GM12801 (cell line): ENCODE measurements around the gene RASGEF1C.

Experiments
- TF ChIP-seq, protein P1 (sequence below): IDR thresholded peaks from one replicate; pipeline ENCODE4 v1.5.1; 2011; ENCODE audit warnings: control low read depth; ENCODE audit not compliant: insufficient read length; ENCODE audit errors: extremely low read depth

The RASGEF1C gene

DNA sequence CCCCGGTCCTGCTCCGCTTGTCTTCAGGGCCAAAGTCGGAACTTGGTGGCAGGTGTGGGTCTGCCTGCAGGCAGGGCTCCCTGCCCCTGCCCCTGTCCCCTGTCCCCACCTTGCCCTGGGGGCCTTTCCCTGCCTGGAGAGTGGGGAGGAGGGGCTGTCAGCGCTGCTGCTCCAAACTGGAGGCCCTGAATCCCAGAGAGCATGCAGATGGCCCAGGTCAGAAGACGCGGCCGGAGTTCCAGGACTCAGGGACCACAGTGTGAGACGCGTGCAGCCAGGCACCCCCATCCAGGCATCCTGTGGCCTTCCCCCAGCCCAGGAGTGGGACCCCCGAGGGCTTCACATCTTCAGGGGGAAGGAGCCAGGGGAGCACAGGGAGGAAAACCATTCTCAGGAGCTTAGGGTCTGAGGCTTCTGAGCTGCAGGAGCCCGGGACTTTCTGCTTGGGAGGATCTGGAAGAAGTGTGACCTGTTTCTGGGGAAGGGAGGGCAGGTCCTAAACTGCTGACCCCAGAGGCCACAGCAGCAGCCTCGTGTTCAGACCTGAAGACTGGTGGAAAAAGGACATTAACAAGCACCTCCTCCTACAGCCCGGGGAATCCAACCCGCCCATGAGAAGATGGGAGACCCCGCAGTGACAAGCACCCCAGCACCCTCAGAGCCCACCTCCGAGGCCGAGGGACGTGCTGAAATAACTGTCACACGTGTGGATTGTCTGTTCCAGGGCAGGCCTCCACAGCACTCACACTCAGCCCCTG is 38.0 kb downstream of the RASGEF1C start:
- TF ChIP-seq, protein P1, sequence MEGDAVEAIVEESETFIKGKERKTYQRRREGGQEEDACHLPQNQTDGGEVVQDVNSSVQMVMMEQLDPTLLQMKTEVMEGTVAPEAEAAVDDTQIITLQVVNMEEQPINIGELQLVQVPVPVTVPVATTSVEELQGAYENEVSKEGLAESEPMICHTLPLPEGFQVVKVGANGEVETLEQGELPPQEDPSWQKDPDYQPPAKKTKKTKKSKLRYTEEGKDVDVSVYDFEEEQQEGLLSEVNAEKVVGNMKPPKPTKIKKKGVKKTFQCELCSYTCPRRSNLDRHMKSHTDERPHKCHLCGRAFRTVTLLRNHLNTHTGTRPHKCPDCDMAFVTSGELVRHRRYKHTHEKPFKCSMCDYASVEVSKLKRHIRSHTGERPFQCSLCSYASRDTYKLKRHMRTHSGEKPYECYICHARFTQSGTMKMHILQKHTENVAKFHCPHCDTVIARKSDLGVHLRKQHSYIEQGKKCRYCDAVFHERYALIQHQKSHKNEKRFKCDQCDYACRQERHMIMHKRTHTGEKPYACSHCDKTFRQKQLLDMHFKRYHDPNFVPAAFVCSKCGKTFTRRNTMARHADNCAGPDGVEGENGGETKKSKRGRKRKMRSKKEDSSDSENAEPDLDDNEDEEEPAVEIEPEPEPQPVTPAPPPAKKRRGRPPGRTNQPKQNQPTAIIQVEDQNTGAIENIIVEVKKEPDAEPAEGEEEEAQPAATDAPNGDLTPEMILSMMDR: no peak

DNA sequence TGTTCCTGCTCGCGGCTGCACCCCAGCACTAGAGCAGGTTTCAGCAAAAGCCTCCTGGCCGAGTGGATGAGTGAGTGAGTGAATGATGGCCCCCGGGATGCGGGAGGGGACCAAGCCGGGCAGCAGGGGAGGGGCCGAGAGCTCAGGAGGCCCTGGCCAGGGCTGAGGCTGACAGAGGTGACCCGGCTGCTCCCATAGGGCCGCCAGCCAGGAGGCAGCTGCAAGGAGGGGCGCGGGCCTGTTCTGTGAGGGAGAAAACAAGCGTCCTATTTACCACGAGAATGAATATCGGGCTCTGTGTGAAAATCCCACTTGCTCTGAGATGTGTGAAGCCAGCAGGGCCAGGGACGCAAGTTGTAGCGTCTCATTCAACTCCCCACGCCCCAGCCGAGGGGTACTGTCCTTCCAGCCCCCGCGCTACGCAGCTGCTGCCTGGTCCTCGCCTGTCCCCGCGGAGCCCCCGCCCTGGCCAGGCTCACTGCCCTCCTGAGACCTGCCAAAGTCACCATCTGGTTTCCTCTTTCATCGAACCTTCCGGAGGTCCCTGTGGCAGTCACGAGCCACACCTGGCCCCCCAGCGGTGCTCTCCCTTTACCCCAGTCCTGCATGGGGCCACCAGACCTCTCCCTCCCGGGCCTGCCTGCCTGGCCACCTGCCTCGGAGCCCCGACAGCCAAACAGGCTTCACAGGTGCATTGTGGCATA is 38.8 kb downstream of the RASGEF1C start:
- TF ChIP-seq, protein P1: no peak

DNA sequence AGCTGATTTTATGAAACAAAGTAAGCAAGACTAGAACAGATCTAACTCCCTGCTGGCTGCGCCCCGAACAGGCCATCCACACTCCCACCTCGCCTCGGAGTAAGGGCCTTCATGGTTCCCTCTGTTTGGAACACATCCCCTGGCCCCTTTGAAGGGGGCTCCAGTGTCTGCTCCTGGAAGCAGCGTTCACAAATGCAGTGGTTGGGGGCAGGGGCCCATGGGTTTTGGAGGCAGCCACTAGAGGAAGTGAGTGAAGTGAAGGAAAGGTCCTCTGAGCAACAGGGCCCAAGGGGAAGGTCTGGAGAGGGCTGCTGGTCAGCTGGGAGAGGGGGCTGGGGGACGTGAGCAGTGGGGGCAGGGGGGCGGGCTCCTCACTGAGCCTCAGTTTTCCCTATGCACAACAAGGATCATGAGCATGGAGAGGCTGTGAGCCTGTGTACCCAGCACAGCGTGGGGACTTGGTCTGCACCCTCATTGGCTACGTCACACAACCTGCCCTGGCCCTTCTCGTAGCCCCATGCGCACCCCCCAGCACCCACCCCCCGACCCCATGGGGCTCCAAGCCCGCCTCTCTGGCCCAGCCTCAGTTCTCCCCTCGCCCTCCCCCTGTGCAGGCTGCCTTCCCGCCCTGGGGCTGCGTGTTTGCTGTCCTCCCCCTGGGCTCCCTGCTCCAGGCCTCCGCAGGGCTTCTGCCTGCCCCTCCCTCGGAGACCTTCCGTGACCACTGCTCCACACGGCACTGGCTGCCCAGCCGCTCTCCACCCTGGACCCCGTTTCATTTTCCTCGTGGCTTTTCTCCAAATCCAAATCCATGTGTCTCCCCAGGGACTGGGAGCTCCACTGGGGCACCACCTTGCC is 39.5 kb downstream of the RASGEF1C start:
- TF ChIP-seq, protein P1: no peak

DNA sequence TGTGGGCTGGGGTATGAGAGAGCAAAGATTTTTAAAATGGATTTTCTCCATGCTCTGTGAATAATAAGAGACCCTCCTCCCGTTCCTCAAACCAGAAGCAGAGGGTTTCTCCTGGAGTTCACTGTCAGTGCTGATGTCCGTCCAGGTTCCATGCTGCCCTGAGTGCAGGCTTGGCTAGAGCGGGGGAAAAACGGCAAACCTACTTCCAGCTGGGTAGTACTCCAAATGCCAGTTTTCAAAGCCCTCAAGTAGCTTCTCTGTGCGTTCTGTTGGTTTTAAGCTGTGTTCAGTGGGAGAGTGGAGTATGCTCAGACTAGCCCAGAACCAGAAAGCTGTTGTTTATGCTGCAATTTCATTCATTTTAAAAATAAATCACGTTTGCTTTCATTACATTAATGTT is 40.3 kb downstream of the RASGEF1C start:
- TF ChIP-seq, protein P1: no peak

DNA sequence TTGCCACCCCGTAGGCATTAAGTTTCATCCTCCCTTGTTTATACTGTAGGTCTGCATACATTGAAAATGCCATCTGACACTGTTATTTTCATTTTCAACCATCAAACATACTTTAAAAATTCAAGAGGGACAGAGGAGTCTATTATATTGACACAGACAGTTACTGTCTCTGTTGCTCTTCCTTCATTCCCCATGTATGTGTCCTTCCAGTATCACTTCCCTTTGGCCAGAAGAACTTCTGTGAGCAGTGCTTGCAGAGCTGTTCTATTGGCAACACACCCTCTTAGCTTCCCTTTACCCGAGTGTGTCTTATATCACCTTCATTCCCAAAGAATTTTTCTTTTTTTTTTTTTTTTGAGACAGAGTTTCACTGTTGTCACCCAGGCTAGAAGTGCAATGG is 42.8 kb downstream of the RASGEF1C start:
- TF ChIP-seq, protein P1: no peak

DNA sequence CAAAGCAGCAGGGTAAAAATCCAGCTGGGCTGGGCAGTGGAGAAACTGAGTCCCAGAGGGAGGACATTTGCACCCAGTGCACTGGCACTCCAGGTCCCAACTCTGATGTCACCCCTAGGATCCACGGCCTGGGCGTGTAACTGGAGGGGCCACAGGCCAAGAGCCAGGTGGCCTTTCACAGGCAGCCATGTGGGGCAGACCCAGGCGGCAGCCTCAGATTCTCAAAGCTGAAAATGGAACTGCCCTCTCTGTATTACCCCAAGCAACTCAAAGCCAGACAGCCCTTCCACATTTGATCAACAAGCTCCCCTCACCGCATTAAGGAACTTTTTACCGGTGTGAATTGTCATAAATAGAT is 46.7 kb downstream of the RASGEF1C start:
- TF ChIP-seq, protein P1: no peak
